ENCODE measurements around the gene TIMM23B.
"Not testable (repeated sequence)": the region's sequence is repeated elsewhere in the genome, so short reads cannot be mapped to it uniquely, and the experiment has no call there.

The TIMM23B gene

GRCh38 chr10:49972094-49972493, 30.2 kb downstream of the TIMM23B start:
- H3K4me3 ChIP-seq (ENCODE audit: low read depth, low read length) = not testable (repeated sequence)

- H3K4me3 ChIP-seq (ENCODE audit: low read depth, low read length) = not testable (repeated sequence)
Measured at GRCh38 chr10:49977756-49978155, 35.9 kb downstream of the TIMM23B start.

GRCh38 chr10:49987207-49987606, 45.4 kb downstream of the TIMM23B start:
- not testable (repeated sequence) for H3K4me3 ChIP-seq (ENCODE audit: low read depth, low read length)

- H3K4me3 ChIP-seq (ENCODE audit: low read depth, low read length) = not testable (repeated sequence)
Measured at GRCh38 chr10:49988376-49988775, 46.5 kb downstream of the TIMM23B start, which contains the start of gene AGAP6. Gene AGAP6, plus strand, starts transcription at chr10:49988406. Its CDS starts 310 bp downstream, at chr10:49988716.

- not testable (repeated sequence) for H3K4me3 ChIP-seq (ENCODE audit: low read depth, low read length)
Measured at GRCh38 chr10:49995321-49995720, 53.5 kb downstream of the TIMM23B start.

GRCh38 chr10:50014024-50014423, 72.2 kb downstream of the TIMM23B start:
- not testable (repeated sequence) for H3K4me3 ChIP-seq (ENCODE audit: low read depth, low read length)

- not testable (repeated sequence) for H3K4me3 ChIP-seq (ENCODE audit: low read depth, low read length)
Measured at GRCh38 chr10:50015596-50016220, 73.9 kb downstream of the TIMM23B start.

- not testable (repeated sequence) for H3K4me3 ChIP-seq (ENCODE audit: low read depth, low read length)
Measured at GRCh38 chr10:50016926-50017325, 75.1 kb downstream of the TIMM23B start.

GRCh38 chr10:50017646-50018045, 75.8 kb downstream of the TIMM23B start:
- not testable (repeated sequence) for H3K4me3 ChIP-seq (ENCODE audit: low read depth, low read length)

GRCh38 chr10:50019279-50019678, 77.4 kb downstream of the TIMM23B start:
- H3K4me3 ChIP-seq (ENCODE audit: low read depth, low read length) = not testable (repeated sequence)

GRCh38 chr10:50020451-50021024, 78.7 kb downstream of the TIMM23B start:
- not testable (repeated sequence) for H3K4me3 ChIP-seq (ENCODE audit: low read depth, low read length)

GRCh38 chr10:50021646-50022045, 79.8 kb downstream of the TIMM23B start:
- TF ChIP-seq CTCF (IDR thresholded peaks at IDR 0.05; ENCODE audit: borderline replicate concordance, insufficient read depth, low read depth, low read length) = no peak
- no peak overlapping the region for H3K4me3 ChIP-seq (ENCODE audit: low read depth, low read length)

Data from GM12875 (cell line).